ENCODE results near the gene ARSG. TPM values are rescaled to one million over a fixed set of nuclear protein-coding genes. Genes with fewer than 3 reads are reported as not detected.
A peak's percentile ranks its signal among the peaks of the same experiment; 100 is the strongest.

The ARSG gene
- total RNA-seq, 1 experiment from 2014 or later = 6.1 TPM

GRCh38 chr17:68451670-68452354 is 160.5 kb downstream of the ARSG start:
- H3K27me3 ChIP-seq (replicated peaks; ENCODE audit: control insufficient read depth, insufficient read depth, low read length) = no peaks in the 10 kb centered on the region
- no TSS peak for BruUV-seq (replicated peaks)
- intact Hi-C loops (cut with micrococcal nuclease; ENCODE audit: unreplicated experiment) = loop anchor here (1.0 kb wide), 1 partner anchor 11 kb away; no protein-coding TSS in a partner anchor
- Mint-ChIP-seq H3K27ac (ENCODE audit: unreplicated experiment) (peak overlapping the region; percentile 90), H3K4me1 (ENCODE audit: low read depth, unreplicated experiment) (peaks cover 12% of the 10 kb centered on the region), H3K4me3 (ENCODE audit: unreplicated experiment) (peak overlapping the region; percentile 59), H3K36me3 (ENCODE audit: insufficient read depth, unreplicated experiment) (peaks cover 15% of the 10 kb centered on the region), H3K9me3 (ENCODE audit: unreplicated experiment) (no peaks in the 10 kb centered on the region), H3K27me3 (ENCODE audit: insufficient read depth, unreplicated experiment) (no peaks in the 10 kb centered on the region)
- CTCF ChIA-PET = no interaction called here
- DNase-seq = peak in 1 of 2 experiments; percentile 39
- peaks cover 33% of the 10 kb centered on the region for H3K4me1 ChIP-seq
- no peaks in the 10 kb centered on the region for H3K9me3 ChIP-seq
- no peak overlapping the region for H3K4me3 ChIP-seq (ENCODE audit: low read depth, low read length)
- H3K36me3 ChIP-seq (ENCODE audit: control insufficient read depth, insufficient read depth, low read length) = peaks cover 2% of the 10 kb centered on the region
- TF ChIP-seq, protein P1, sequence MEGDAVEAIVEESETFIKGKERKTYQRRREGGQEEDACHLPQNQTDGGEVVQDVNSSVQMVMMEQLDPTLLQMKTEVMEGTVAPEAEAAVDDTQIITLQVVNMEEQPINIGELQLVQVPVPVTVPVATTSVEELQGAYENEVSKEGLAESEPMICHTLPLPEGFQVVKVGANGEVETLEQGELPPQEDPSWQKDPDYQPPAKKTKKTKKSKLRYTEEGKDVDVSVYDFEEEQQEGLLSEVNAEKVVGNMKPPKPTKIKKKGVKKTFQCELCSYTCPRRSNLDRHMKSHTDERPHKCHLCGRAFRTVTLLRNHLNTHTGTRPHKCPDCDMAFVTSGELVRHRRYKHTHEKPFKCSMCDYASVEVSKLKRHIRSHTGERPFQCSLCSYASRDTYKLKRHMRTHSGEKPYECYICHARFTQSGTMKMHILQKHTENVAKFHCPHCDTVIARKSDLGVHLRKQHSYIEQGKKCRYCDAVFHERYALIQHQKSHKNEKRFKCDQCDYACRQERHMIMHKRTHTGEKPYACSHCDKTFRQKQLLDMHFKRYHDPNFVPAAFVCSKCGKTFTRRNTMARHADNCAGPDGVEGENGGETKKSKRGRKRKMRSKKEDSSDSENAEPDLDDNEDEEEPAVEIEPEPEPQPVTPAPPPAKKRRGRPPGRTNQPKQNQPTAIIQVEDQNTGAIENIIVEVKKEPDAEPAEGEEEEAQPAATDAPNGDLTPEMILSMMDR (IDR thresholded peaks at IDR 0.05; ENCODE audit: insufficient read depth in 1 of 2, low read depth in 1 of 2, low read length in 1 of 2, severe bottlenecking in 1 of 2, unreplicated experiment in 1 of 2) = no peak
- POLR2A ChIA-PET = no interaction called here

DNA sequence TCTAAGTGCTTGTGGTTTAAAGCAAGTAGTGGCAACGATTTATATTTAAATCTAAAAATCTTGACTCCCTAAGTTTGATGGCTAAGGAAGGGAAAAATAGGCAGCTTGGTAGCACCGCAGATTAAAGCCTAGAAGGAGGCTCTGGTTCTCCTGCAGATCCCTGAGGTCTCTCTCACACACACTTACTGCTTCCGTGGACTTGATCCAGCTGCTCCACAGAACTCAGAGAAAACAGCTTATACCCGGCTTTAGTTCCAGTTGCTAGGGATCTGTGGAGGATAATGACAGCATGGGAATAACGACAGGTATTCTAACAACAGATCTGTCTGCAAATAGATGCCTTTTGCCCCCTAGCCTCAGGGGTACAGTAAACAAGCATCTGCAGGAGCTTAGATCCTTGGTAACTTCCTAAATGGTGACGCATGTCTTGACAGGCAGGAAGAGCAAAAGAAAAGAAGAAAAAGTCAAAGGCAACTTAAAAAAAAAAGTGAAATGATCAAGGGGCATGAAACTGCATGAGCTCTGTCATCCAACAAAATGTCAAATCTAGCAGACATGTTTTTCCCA is 161.5 kb downstream of the ARSG start:
- CTCF ChIA-PET = no interaction called here
- H3K27me3 Mint-ChIP-seq (ENCODE audit: insufficient read depth, unreplicated experiment) = no peaks in the 10 kb centered on the region

DNA sequence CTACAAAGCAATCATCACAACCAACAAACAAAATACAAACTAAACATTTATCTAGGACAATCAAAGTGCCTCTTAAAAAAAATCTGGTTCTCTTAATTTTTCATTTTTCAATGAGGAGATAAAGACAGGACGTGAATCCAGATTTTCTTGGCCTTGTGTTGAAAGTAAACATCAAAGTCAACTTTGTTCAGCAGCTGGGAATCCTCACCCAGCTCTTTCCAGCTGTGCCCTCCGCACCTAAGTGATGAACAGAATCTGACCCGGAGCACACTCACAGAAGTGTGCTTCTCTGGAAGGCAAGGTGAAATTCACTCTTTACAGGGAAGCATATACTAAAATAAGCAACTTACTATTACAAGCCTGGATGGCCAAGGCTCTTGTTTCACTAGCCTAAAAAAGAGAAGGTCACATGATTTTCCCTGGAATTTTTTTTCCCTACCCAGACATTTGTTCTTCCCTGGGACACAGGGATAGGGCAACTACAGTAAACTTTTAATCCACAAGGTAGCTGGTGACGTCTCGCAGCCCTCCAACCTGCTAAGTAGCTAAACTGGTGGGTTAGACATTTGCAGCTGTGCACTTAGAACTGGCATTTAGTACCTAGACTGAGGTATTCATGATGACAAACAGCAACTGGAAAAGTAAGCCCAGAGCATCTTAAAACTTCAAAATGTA is 162.8 kb downstream of the ARSG start:
- Mint-ChIP-seq H3K36me3 (ENCODE audit: insufficient read depth, unreplicated experiment) (peaks cover 15% of the 10 kb centered on the region), H3K4me3 (ENCODE audit: unreplicated experiment) (no peak overlapping the region), H3K27me3 (ENCODE audit: insufficient read depth, unreplicated experiment) (no peaks in the 10 kb centered on the region), H3K9me3 (ENCODE audit: unreplicated experiment) (no peaks in the 10 kb centered on the region), H3K4me1 (ENCODE audit: low read depth, unreplicated experiment) (peaks cover 20% of the 10 kb centered on the region), H3K27ac (ENCODE audit: unreplicated experiment) (no peak overlapping the region)
- CTCF ChIA-PET = no interaction called here
- TF ChIP-seq, protein P1 (IDR thresholded peaks at IDR 0.05; ENCODE audit: insufficient read depth in 1 of 2, low read depth in 1 of 2, low read length in 1 of 2, severe bottlenecking in 1 of 2, unreplicated experiment in 1 of 2) = no peak
- H3K9me3 ChIP-seq = no peaks in the 10 kb centered on the region
- intact Hi-C loops (cut with micrococcal nuclease; ENCODE audit: unreplicated experiment) = no loop called here
- H3K36me3 ChIP-seq (ENCODE audit: control insufficient read depth, insufficient read depth, low read length) = peaks cover 2% of the 10 kb centered on the region
- POLR2A ChIA-PET = no interaction called here
- no peak overlapping the region for H3K4me3 ChIP-seq (ENCODE audit: low read depth, low read length)
- peaks cover 37% of the 10 kb centered on the region for H3K4me1 ChIP-seq
- H3K27me3 ChIP-seq (replicated peaks; ENCODE audit: control insufficient read depth, insufficient read depth, low read length) = no peaks in the 10 kb centered on the region
- BruUV-seq (replicated peaks) = no TSS peak
- no peak for DNase-seq

More for the DNA sequence above, 161.5 kb downstream of the ARSG start:
- no peaks in the 10 kb centered on the region for H3K9me3 Mint-ChIP-seq (ENCODE audit: unreplicated experiment)
- no peak for DNase-seq
- no peak overlapping the region for H3K27ac Mint-ChIP-seq (ENCODE audit: unreplicated experiment)
- peaks cover 33% of the 10 kb centered on the region for H3K4me1 ChIP-seq
- POLR2A ChIA-PET = no interaction called here
- peaks cover 2% of the 10 kb centered on the region for H3K36me3 ChIP-seq (ENCODE audit: control insufficient read depth, insufficient read depth, low read length)
- intact Hi-C loops (cut with micrococcal nuclease; ENCODE audit: unreplicated experiment) = no loop called here
- peaks cover 15% of the 10 kb centered on the region for H3K36me3 Mint-ChIP-seq (ENCODE audit: insufficient read depth, unreplicated experiment)
- H3K4me3 Mint-ChIP-seq (ENCODE audit: unreplicated experiment) = no peak overlapping the region
- H3K4me1 Mint-ChIP-seq (ENCODE audit: low read depth, unreplicated experiment) = peaks cover 12% of the 10 kb centered on the region
- no TSS peak for BruUV-seq (replicated peaks)
- no peaks in the 10 kb centered on the region for H3K27me3 ChIP-seq (replicated peaks; ENCODE audit: control insufficient read depth, insufficient read depth, low read length)
- no peaks in the 10 kb centered on the region for H3K9me3 ChIP-seq
- TF ChIP-seq, protein P1 (IDR thresholded peaks at IDR 0.05; ENCODE audit: insufficient read depth in 1 of 2, low read depth in 1 of 2, low read length in 1 of 2, severe bottlenecking in 1 of 2, unreplicated experiment in 1 of 2) = no peak
- H3K4me3 ChIP-seq (ENCODE audit: low read depth, low read length) = no peak overlapping the region

All from Caco-2 (cell line).